Activated naive CD8-positive, alpha-beta T cell treated with anti-CD3 and anti-CD28 coated beads, Interleukin-2, amount 50 U/mL, for 16 hours (primary cell): ENCODE measurements around the gene CEP55.

Experiments used
- DNase-seq: peaks from one replicate; pipeline ENCODE4 v3.0.0-alpha.2; 2020; ENCODE audit warnings: low read depth, low spot score

The CEP55 gene

GRCh38 chr10:93469454-93469853 is 27.0 kb upstream of the CEP55 start:
- no peak for DNase-seq

GRCh38 chr10:93471110-93471651 is 25.2 kb upstream of the CEP55 start:
- DNase-seq, result no peak

- DNase-seq, result no peak
Measured at GRCh38 chr10:93473161-93473560, 23.3 kb upstream of the CEP55 start.

- no peak for DNase-seq
Measured at GRCh38 chr10:93473804-93474472, 22.5 kb upstream of the CEP55 start.

- DNase-seq, result no peak
Measured at GRCh38 chr10:93475227-93475626, 21.2 kb upstream of the CEP55 start.

GRCh38 chr10:93475871-93476270 is 20.5 kb upstream of the CEP55 start:
- DNase-seq, result no peak

GRCh38 chr10:93476756-93477155 is 19.7 kb upstream of the CEP55 start:
- DNase-seq, result no peak

- DNase-seq, result no peak
Measured at GRCh38 chr10:93478873-93479272, 17.5 kb upstream of the CEP55 start.

GRCh38 chr10:93481637-93482144 is 14.7 kb upstream of the CEP55 start:
- no peak for DNase-seq

GRCh38 chr10:93482145-93482834 is 14.1 kb upstream of the CEP55 start, which contains the start of gene MYOF:
Gene MYOF (minus strand): TSS chr10:93482334. CDS start chr10:93482194, 140 bp downstream.
- no peak for DNase-seq

GRCh38 chr10:93485690-93486089 is 10.7 kb upstream of the CEP55 start:
- no peak for DNase-seq

GRCh38 chr10:93488956-93489528 is 7.4 kb upstream of the CEP55 start:
- no peak for DNase-seq

GRCh38 chr10:93491602-93492121 is 4.8 kb upstream of the CEP55 start:
- DNase-seq, result no peak

- no peak for DNase-seq
Measured at GRCh38 chr10:93493162-93493561, 3.2 kb upstream of the CEP55 start.

GRCh38 chr10:93494494-93494893 is 1.9 kb upstream of the CEP55 start:
- DNase-seq, result no peak

GRCh38 chr10:93495654-93496321 is 624 bp upstream of the CEP55 start:
- no peak for DNase-seq

GRCh38 chr10:93498166-93498565 is 1.8 kb downstream of the CEP55 start:
- DNase-seq, result no peak

GRCh38 chr10:93501650-93502049 is 5.2 kb downstream of the CEP55 start:
- no peak for DNase-seq

- no peak for DNase-seq
Measured at GRCh38 chr10:93503075-93503474, 6.7 kb downstream of the CEP55 start.

- no peak for DNase-seq
Measured at GRCh38 chr10:93505075-93505474, 8.7 kb downstream of the CEP55 start.

- no peak for DNase-seq
Measured at GRCh38 chr10:93509816-93510215, 13.4 kb downstream of the CEP55 start.

- DNase-seq, result no peak
Measured at GRCh38 chr10:93512565-93512964, 16.2 kb downstream of the CEP55 start.
